GM12878 (cell line): ENCODE measurements around the gene TBX10. TPM values are rescaled to one million over a fixed set of nuclear protein-coding genes. Genes with fewer than 3 reads are reported as not detected.
A peak's percentile ranks its signal among the peaks of the same experiment; 100 is the strongest.

ENCODE experiments used
- ATAC-seq: fragments of 200-7000 bp; cut with Tn5 transposase; 3 replicates; pipeline ENCODE4 v1.9.1; 2020; ENCODE audit warnings: mild to moderate bottlenecking, moderate library complexity
- BruUV-seq: library from RNA; stranded (reverse); fragments of 400-500 nt; replicated peaks from 2 replicates; lab custom pipeline; 2021; lab: Mats Ljungman, UMichigan
- CTCF ChIA-PET: fragments of 300-600 bp; sonication (Branson Sonifier 250); formaldehyde crosslinking; extraction: SDS; loops from one replicate; lab custom pipeline; 2021; ENCODE audit warnings: inconsistent platforms; lab: Yijun Ruan, JAX
- POLR2A ChIA-PET: fragments of 350-600 bp; formaldehyde crosslinking; extraction: SDS; loops from one replicate; lab custom pipeline; 2021; ENCODE audit warnings: inconsistent platforms; lab: Charles Lee
- RAD21 ChIA-PET: fragments of 300-600 bp; sonication (Branson Sonifier 250); formaldehyde crosslinking; loops from one replicate; lab custom pipeline; 2023; ENCODE audit warnings: antibody characterized with exemption; ENCODE audit not compliant: unreplicated experiment; lab: Charles Lee
- SMC1A ChIA-PET: fragments of 300-600 bp; sonication (Branson Sonifier 250); formaldehyde crosslinking; loops from one replicate; lab custom pipeline; 2023; ENCODE audit not compliant: unreplicated experiment, uncharacterized antibody; lab: Charles Lee
- DNase-seq: peaks from one replicate; pipeline ENCODE4 v3.0.0-alpha.2; 2011; ENCODE audit warnings: low read depth, low spot score
- FAIRE-seq: peaks from 3 replicates; lab custom pipeline; 2011; peaks lifted over from hg19 to GRCh38; lab: Jason Lieb, UNC
- H2AFZ ChIP-seq: 2 replicates; pipeline ENCODE4 v1.6.0; 2011; ENCODE audit warnings: low read depth, low read length, control low read depth; ENCODE audit not compliant: control insufficient read depth
- H3K27ac ChIP-seq: 2 replicates; pipeline ENCODE4 v1.5.1; 2011; ENCODE audit warnings: control low read depth; ENCODE audit not compliant: control insufficient read depth, insufficient read depth
- H3K27me3 ChIP-seq, 2 experiments: replicated peaks in 1 of 2; 2 replicates each; pipeline versions ENCODE4 v1.6.0 to v1.6.1; 2011; ENCODE audit warnings: low read length in 1 of 2; ENCODE audit not compliant: control insufficient read depth in 2 of 2, insufficient read depth in 2 of 2
- H3K36me3 ChIP-seq, 2 experiments: 2 replicates each; pipeline ENCODE4 v1.5.1; 2011; ENCODE audit warnings: low read length in 1 of 2; ENCODE audit not compliant: control insufficient read depth in 2 of 2, insufficient read depth in 2 of 2
- H3K4me1 ChIP-seq: 2 replicates; pipeline ENCODE4 v1.6.1; 2011; ENCODE audit warnings: mild to moderate bottlenecking, low read length, moderate library complexity, mixed read lengths; ENCODE audit not compliant: control insufficient read depth, insufficient read depth
- H3K4me2 ChIP-seq: 2 replicates; pipeline ENCODE4 v1.6.0; 2011; ENCODE audit warnings: control low read depth; ENCODE audit not compliant: control insufficient read depth, insufficient read depth
- H3K4me3 ChIP-seq: fragments of 200-600 bp; sonication (generic); 2 replicates; pipeline ENCODE4 v1.5.1; 2016
- H3K79me2 ChIP-seq: 2 replicates; pipeline ENCODE4 v1.6.0; 2011; ENCODE audit warnings: low read length; ENCODE audit not compliant: control insufficient read depth, insufficient read depth
- H3K9ac ChIP-seq: 2 replicates; pipeline ENCODE4 v1.8.0; 2011; ENCODE audit warnings: low read length, control low read depth, mixed read lengths; ENCODE audit not compliant: control insufficient read depth, insufficient read depth
- H3K9me3 ChIP-seq: replicated peaks from 3 replicates; pipeline ENCODE4 v1.5.1; 2011; ENCODE audit warnings: mild to moderate bottlenecking, low read length; ENCODE audit not compliant: control insufficient read depth, insufficient read depth
- H4K20me1 ChIP-seq: 2 replicates; pipeline ENCODE4 v1.6.0; 2011; ENCODE audit not compliant: control insufficient read depth, insufficient read depth
- EZH2 ChIP-seq: IDR thresholded peaks from 2 replicates; pipeline ENCODE4 v1.6.1; 2012; ENCODE audit warnings: low read depth, mild to moderate bottlenecking, control low read depth, inconsistent platforms, low read length, borderline replicate concordance; ENCODE audit not compliant: control insufficient read depth
- HDGF ChIP-seq: fragments of 450-650 bp; IDR thresholded peaks from 2 replicates; pipeline ENCODE4 v1.6.1; 2016; ENCODE audit warnings: antibody characterized with exemption
- JUND ChIP-seq: IDR thresholded peaks from 2 replicates; pipeline ENCODE4 v1.6.1; 2012; ENCODE audit warnings: low read depth, mild to moderate bottlenecking, low read length, improper control_type of control experiment, moderate library complexity
- KLF5 ChIP-seq: fragments of 450-650 bp; IDR thresholded peaks from 2 replicates; pipeline ENCODE4 v1.6.1; 2014; ENCODE audit warnings: mild to moderate bottlenecking; ENCODE audit not compliant: partially characterized antibody
- LARP7 ChIP-seq: fragments of 450-650 bp; IDR thresholded peaks from 2 replicates; pipeline ENCODE4 v1.6.1; 2017; ENCODE audit warnings: mild to moderate bottlenecking
- MEF2B ChIP-seq: fragments of 450-650 bp; IDR thresholded peaks from 2 replicates; pipeline ENCODE4 v1.6.1; 2018; ENCODE audit warnings: mild to moderate bottlenecking, moderate library complexity; ENCODE audit not compliant: partially characterized antibody, poor library complexity, severe bottlenecking
- MYB ChIP-seq: fragments of 150-350 bp; IDR thresholded peaks from 2 replicates; pipeline ENCODE4 v1.6.1; 2014; ENCODE audit warnings: mild to moderate bottlenecking, low read depth, low read length, borderline replicate concordance
- MYC ChIP-seq: IDR thresholded peaks from 2 replicates; pipeline ENCODE4 v1.6.1; 2011; ENCODE audit warnings: mild to moderate bottlenecking, low read length, moderate library complexity, inconsistent platforms; ENCODE audit not compliant: insufficient read depth, insufficient replicate concordance, insufficient read length, severe bottlenecking
- NR2C1 ChIP-seq: fragments of 450-650 bp; IDR thresholded peaks from 2 replicates; pipeline ENCODE4 v1.6.1; 2017; ENCODE audit warnings: antibody characterized with exemption, mild to moderate bottlenecking, moderate library complexity
- POLR2AphosphoS2 ChIP-seq: IDR thresholded peaks from 2 replicates; pipeline ENCODE4 v1.6.1; 2011; ENCODE audit warnings: low read depth, mild to moderate bottlenecking, low read length, improper control_type of control experiment, moderate library complexity
- SUZ12 ChIP-seq: fragments of 200-600 bp; sonication (generic); IDR thresholded peaks from one replicate; pipeline ENCODE4 v1.6.1; 2018; ENCODE audit warnings: antibody characterized with exemption, mild to moderate bottlenecking; ENCODE audit not compliant: unreplicated experiment
- WGBS: methylation state at CpG from one replicate; pipeline ENCODE4 v1.1.6; 2016; ENCODE audit warnings: low lambda C conversion rate; ENCODE audit not compliant: insufficient replicate concordance, insufficient coverage; ENCODE audit errors: missing lambda C conversion rate; 5-methylcytosine and 5-hydroxymethylcytosine counted together
- in situ Hi-C: fragments of 300-500 bp; cut with MboI; formaldehyde crosslinking; loops from 9 replicates; pipeline ENCODE4 v1.14.3; 2018; ENCODE audit warnings: mixed read lengths
- intact Hi-C: fragments of 100-400 bp; cut with micrococcal nuclease; formaldehyde crosslinking; loops from one replicate; pipeline ENCODE4 v1.14.2; 2022; ENCODE audit not compliant: unreplicated experiment
- polyA plus RNA-seq, 11 experiments: library from polyadenylated mRNA; depleted of rRNA in 4 of 11; unstranded in 6 of 11; stranded (reverse) in 5 of 11; fragments of >200 nt; fragmentation: Nextera tagmentation in 4 of 11; fragmentation: Illumina TruSeq in 1 of 11; extraction: Ambion mirVana in 4 of 11; extraction: Trizol in 1 of 11; gene quantifications; 1 replicate in 1 of 11; 2 replicates in 10 of 11; pipeline versions ENCODE4 v1.2.1 to v1.2.3, GENCODE V29; 2011 to 2016; ENCODE audit warnings: inconsistent platforms in 2 of 11, missing spikeins in 2 of 11, low read depth in 1 of 11
- total RNA-seq, 4 experiments: library from RNA; depleted of rRNA in 3 of 4; stranded (reverse); fragments of >200 nt in 3 of 4; fragmentation: Illumina TruSeq in 1 of 4; extraction: Trizol in 1 of 4; gene quantifications; 2 replicates each; pipeline versions ENCODE4 v1.2.1 to v1.2.3, GENCODE V29; 2013 to 2021

TBX10 gene
- total and polyA plus RNA-seq, 10 of the 15 experiments (the other 5 are each of a cell fraction or from before 2014, with no cell fraction given): 0.10 to 0.44 (median 0.20) TPM; not detected in 4

GRCh38 chr11:67608486-67608885 is 31.1 kb downstream of the TBX10 start (continued):
- TF ChIP-seq POLR2AphosphoS2: no peak
- TF ChIP-seq EZH2: no peak
- no peak for TF ChIP-seq KLF5
- no peak for TF ChIP-seq LARP7
- no peak for TF ChIP-seq MEF2B
- no peak for TF ChIP-seq SUZ12
- no peak for TF ChIP-seq JUND

- Histone ChIP-seq H3K27me3 (no peaks in the 10 kb centered on the region), H3K4me2 (peak overlapping the region; percentile 68), H3K27ac (peak overlapping the region; percentile 68), H3K79me2 (peaks cover 16% of the 10 kb centered on the region), H4K20me1 (no peaks in the 10 kb centered on the region), H3K36me3 (peaks cover 10 to 16% of the 10 kb centered on the region in 2 experiments; a peak in 3 of 4 replicates), H2AFZ (no peak overlapping the region), H3K4me1 (peaks cover 12% of the 10 kb centered on the region), H3K9ac (peak overlapping the region; percentile 86), H3K9me3 (no peaks in the 10 kb centered on the region), H3K4me3 (peak overlapping the region; percentile 84)
- intact Hi-C loops: loop anchor here (2.0 kb wide), 1 partner anchor 19 kb away; no protein-coding TSS in a partner anchor
- TF ChIP-seq NR2C1: no peak
- no peak for TF ChIP-seq MYB
- TF ChIP-seq HDGF: no peak
- no peak for TF ChIP-seq MYC
- ChIA-PET SMC1A (interaction anchor here (0.7 kb wide), 1 partner anchor 10 kb away, joined by 3 read pairs; no protein-coding TSS in a partner anchor), POLR2A (interaction anchor here (0.5 to 0.7 kb wide), 2 partner anchors 14 to 148 kb away, joined by 3 read pairs; no protein-coding TSS in a partner anchor), RAD21 (interaction anchor here (1.0 to 1.4 kb wide), 2 partner anchors 25 to 31 kb away, joined by 3 to 4 read pairs; no protein-coding TSS in a partner anchor), CTCF (interaction anchor here (1.3 to 2.5 kb wide), 4 partner anchors 21 to 35 kb away, joined by 4 to 9 read pairs (median 6); partner anchors contain the start of gene NUDT8)
- FAIRE-seq (no peak), ATAC-seq (no peak), DNase-seq (no peak)
- 35% methylated on average over 9 of the region's 9 CpGs for WGBS
- in situ Hi-C loops: no loop called here
- BruUV-seq: no TSS peak
These were observed 32.1 kb downstream of the TBX10 start for GRCh38 chr11:67607507-67607906.
